GM19025 (cell line): ENCODE data around the gene UTP18.
A peak's percentile ranks its signal among the peaks of the same experiment; 100 is the strongest.
"Not testable (repeated sequence)": the region's sequence is repeated elsewhere in the genome, so short reads cannot be mapped to it uniquely, and the experiment has no call there.

Experiments used
- ATAC-seq: cut with Tn5 transposase; IDR thresholded peaks from one replicate; pipeline ENCODE4 v1.9.1; 2021; ENCODE audit warnings: mild to moderate bottlenecking, low read depth, moderate library complexity; ENCODE audit not compliant: unreplicated experiment

UTP18 gene

GRCh38 chr17:51260237-51261023 is at the start of gene UTP18:
TSS of gene UTP18 (plus strand) at chr17:51260546. CDS start at chr17:51260585, 39 bp downstream.
- peak; percentile 72 for ATAC-seq

- no peak for ATAC-seq
Observed at GRCh38 chr17:51214920-51215319, 45.4 kb upstream of the UTP18 start.

GRCh38 chr17:51217946-51218345 is 42.4 kb upstream of the UTP18 start:
- ATAC-seq: no peak

- no peak for ATAC-seq
Observed at GRCh38 chr17:51221322-51221721, 39.0 kb upstream of the UTP18 start.

GRCh38 chr17:51224402-51225262 is 35.7 kb upstream of the UTP18 start:
- no peak for ATAC-seq

- ATAC-seq: not testable (repeated sequence)
Observed at GRCh38 chr17:51225523-51225922, 34.8 kb upstream of the UTP18 start.

- ATAC-seq: no peak
Observed at GRCh38 chr17:51228161-51228560, 32.2 kb upstream of the UTP18 start.

- no peak for ATAC-seq
Observed at GRCh38 chr17:51229889-51230288, 30.5 kb upstream of the UTP18 start.

GRCh38 chr17:51230306-51230705 is 30.0 kb upstream of the UTP18 start:
- no peak for ATAC-seq

GRCh38 chr17:51231999-51232398 is 28.3 kb upstream of the UTP18 start:
- no peak for ATAC-seq

- no peak for ATAC-seq
Observed at GRCh38 chr17:51234162-51234561, 26.2 kb upstream of the UTP18 start.

- no peak for ATAC-seq
Observed at GRCh38 chr17:51238255-51238887, 22.0 kb upstream of the UTP18 start.

GRCh38 chr17:51240275-51240674 is 20.1 kb upstream of the UTP18 start:
- ATAC-seq: no peak

- no peak for ATAC-seq
Observed at GRCh38 chr17:51244041-51244440, 16.3 kb upstream of the UTP18 start.

GRCh38 chr17:51245535-51245934 is 14.8 kb upstream of the UTP18 start:
- ATAC-seq: no peak

- ATAC-seq: no peak
Observed at GRCh38 chr17:51250314-51250840, 10.0 kb upstream of the UTP18 start.

- no peak for ATAC-seq
Observed at GRCh38 chr17:51251010-51251409, 9.3 kb upstream of the UTP18 start.

GRCh38 chr17:51255673-51256072 is 4.7 kb upstream of the UTP18 start:
- ATAC-seq: no peak

GRCh38 chr17:51256101-51256500 is 4.2 kb upstream of the UTP18 start:
- no peak for ATAC-seq

- ATAC-seq: no peak
Observed at GRCh38 chr17:51257150-51258081, 2.9 kb upstream of the UTP18 start.
